HG03039 (cell line): ENCODE results near the gene NCOA1.

Experiments used
- ATAC-seq: cut with Tn5 transposase; IDR thresholded peaks from one replicate; pipeline ENCODE4 v1.9.1; 2021; ENCODE audit warnings: mild to moderate bottlenecking, moderate library complexity; ENCODE audit not compliant: unreplicated experiment

NCOA1 gene

GRCh38 chr2:24501813-24502212, 10.8 kb downstream of the NCOA1 start:
- ATAC-seq, result no peak

- ATAC-seq, result no peak
Measured at GRCh38 chr2:24505534-24506275, 14.7 kb downstream of the NCOA1 start.

GRCh38 chr2:24507549-24507948, 16.5 kb downstream of the NCOA1 start:
- ATAC-seq, result no peak

GRCh38 chr2:24508878-24509277, 17.8 kb downstream of the NCOA1 start:
- ATAC-seq, result no peak

GRCh38 chr2:24509425-24509824, 18.4 kb downstream of the NCOA1 start:
- ATAC-seq, result peak; percentile 80

GRCh38 chr2:24509840-24510239, 18.8 kb downstream of the NCOA1 start:
- ATAC-seq, result peak; percentile 55

GRCh38 chr2:24510771-24511170, 19.7 kb downstream of the NCOA1 start:
- no peak for ATAC-seq

- ATAC-seq, result no peak
Measured at GRCh38 chr2:24511198-24511597, 20.1 kb downstream of the NCOA1 start.

- no peak for ATAC-seq
Measured at GRCh38 chr2:24511894-24512293, 20.8 kb downstream of the NCOA1 start.

- no peak for ATAC-seq
Measured at GRCh38 chr2:24512404-24512803, 21.4 kb downstream of the NCOA1 start.

- no peak for ATAC-seq
Measured at GRCh38 chr2:24512831-24513230, 21.8 kb downstream of the NCOA1 start.

- ATAC-seq, result no peak
Measured at GRCh38 chr2:24513281-24514071, 22.4 kb downstream of the NCOA1 start.

- no peak for ATAC-seq
Measured at GRCh38 chr2:24514820-24515219, 23.8 kb downstream of the NCOA1 start.

- no peak for ATAC-seq
Measured at GRCh38 chr2:24515335-24515734, 24.3 kb downstream of the NCOA1 start.

GRCh38 chr2:24515831-24516230, 24.8 kb downstream of the NCOA1 start:
- ATAC-seq, result no peak

GRCh38 chr2:24517247-24517646, 26.2 kb downstream of the NCOA1 start:
- no peak for ATAC-seq

GRCh38 chr2:24520175-24520574, 29.1 kb downstream of the NCOA1 start:
- no peak for ATAC-seq

- no peak for ATAC-seq
Measured at GRCh38 chr2:24521162-24521857, 30.3 kb downstream of the NCOA1 start.

GRCh38 chr2:24521975-24522639, 31.1 kb downstream of the NCOA1 start:
- ATAC-seq, result no peak

- no peak for ATAC-seq
Measured at GRCh38 chr2:24527536-24527935, 36.5 kb downstream of the NCOA1 start.

GRCh38 chr2:24530796-24531195, 39.7 kb downstream of the NCOA1 start:
- no peak for ATAC-seq
